Erythroblast (primary cell): ENCODE data around the gene C19orf25.

Source experiments
- GATA1 ChIP-seq: IDR thresholded peaks from 2 replicates; pipeline ENCODE4 v1.6.1; 2011; ENCODE audit warnings: low read depth, mild to moderate bottlenecking, control low read depth, low read length, moderate library complexity
- POLR2A ChIP-seq: IDR thresholded peaks from 2 replicates; pipeline ENCODE4 v1.6.1; 2011; ENCODE audit warnings: mild to moderate bottlenecking, low read length

DNA sequence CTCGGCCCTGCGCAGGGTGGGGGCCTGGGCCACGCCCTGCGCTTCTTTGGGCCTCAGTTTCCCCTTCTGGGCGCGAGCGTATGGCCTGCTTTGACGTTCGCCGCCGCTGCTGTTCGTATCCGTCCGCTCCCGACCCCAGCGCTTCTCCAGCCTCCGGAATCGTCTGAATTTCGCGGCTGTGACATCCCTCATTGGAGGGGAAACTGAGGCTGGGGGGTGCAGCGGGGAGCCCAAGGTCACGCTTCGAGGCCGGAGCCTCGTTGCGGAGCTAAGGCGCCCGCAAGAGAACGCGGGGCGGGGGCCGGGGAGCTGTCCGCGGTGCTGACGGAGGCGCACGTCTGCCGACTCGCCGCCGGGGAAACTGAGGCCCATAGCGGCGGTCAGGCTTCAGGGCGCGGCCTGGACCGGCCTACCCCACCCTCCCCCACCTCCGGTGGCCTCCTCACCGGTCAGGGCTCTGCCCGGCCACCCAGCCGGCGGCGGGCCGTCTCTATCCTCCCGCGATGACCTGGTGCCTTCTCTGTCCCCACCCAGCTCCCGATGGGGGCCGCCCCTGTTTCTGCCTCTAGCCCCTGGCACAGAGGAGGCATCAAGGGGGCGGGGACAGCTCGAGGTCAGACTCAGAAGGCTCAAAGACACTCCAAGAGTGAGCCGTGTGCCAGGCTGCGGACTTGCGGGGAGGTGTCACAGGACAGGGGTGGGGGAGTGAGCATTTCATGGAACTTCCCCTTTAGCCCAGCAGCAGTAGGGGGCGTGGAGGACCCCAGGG, 32.1 kb downstream of the C19orf25 start:
- TF ChIP-seq POLR2A, result no peak
- no peak for TF ChIP-seq GATA1
